ENCODE data around the gene ZC3H7A.

The ZC3H7A gene

GRCh38 chr16:11762431-11762830 is 34.6 kb downstream of the ZC3H7A start:
- DNase-seq: no peak

GRCh38 chr16:11759997-11760396 is 37.1 kb downstream of the ZC3H7A start:
- no peak for DNase-seq

- DNase-seq: no peak
Measured at GRCh38 chr16:11759163-11759834, 37.8 kb downstream of the ZC3H7A start.

DNA sequence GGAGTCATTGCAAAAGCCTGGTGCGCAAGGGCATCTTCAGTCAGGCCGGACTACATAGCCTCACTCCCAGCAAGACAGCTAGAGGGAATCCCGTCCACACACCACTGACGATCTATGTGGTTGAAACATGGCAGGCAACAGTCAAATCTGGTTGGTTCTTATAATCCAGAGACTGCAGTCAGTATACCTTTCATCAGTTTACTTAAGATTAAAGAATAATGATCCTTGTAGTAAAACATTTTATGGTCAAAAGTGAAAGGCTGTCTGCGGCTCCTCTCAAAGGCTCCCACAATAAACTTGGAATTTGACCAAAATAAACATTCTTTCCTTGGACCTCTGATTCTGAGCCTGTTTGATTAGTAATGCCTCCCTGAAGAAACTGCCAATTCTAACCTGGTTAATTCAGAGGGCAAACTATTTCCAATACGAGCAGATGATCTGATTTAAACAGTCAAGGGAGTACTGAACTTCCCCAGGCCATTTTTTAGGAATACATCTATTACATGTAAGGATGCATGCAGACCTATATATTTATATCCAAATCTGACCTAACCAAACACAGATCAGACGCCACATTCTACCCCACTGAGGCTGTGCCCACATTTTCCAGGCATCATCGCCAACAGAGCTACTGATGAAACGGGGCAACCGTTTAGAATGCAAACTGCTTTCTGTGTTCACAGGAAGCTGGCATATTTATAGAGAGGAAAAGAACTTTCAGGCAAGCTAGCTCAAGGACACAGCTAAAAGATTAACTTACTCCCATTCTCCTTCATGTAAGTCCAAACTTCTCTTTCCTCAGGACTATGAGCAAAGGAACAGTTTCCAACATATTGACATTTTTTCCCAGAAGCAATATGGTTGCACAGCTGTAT is 39.1 kb downstream of the ZC3H7A start:
- no peak for DNase-seq

DNA sequence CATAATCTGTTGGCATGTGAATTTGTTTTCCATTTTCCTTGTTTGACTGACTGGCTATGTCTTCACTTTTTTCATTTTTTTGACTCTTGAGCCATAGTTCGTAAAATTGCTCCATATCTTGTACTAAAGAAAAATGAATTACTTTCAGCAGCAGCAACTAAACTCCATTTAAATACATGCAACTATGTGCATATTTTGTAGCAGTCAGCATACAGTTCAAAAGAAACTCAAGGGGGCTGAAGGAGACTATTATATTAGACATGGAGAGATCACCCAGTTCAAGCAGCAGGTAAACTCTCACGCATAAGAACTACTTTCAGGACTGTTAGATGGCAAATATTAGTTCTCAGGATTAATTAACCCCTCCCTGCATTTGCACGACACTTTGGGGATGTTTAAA is 40.8 kb downstream of the ZC3H7A start:
- DNase-seq: no peak

- no peak for DNase-seq
Measured at GRCh38 chr16:11755022-11755760, 41.9 kb downstream of the ZC3H7A start.

GRCh38 chr16:11752856-11753255 is 44.2 kb downstream of the ZC3H7A start:
- no peak for DNase-seq

DNA sequence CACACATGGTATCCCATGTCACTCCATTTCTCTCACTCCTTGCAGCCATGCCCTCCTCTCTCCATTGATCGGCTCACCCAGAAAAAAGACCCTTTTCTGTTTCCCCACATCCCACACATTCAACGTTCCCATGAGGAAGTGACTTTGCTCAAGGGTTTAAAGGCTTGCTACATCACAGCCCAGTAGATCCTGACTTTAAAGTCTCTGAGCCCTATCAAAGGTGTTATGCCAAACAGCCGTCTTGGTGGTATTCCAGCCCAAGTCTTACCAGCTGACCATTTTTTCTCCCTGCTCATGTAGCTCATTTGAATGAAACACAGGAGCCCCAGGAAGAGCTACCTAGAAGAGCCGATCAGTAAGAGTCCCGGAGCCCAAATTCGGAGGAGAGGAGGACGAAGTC is 47.0 kb downstream of the ZC3H7A start:
- DNase-seq: no peak

DNA sequence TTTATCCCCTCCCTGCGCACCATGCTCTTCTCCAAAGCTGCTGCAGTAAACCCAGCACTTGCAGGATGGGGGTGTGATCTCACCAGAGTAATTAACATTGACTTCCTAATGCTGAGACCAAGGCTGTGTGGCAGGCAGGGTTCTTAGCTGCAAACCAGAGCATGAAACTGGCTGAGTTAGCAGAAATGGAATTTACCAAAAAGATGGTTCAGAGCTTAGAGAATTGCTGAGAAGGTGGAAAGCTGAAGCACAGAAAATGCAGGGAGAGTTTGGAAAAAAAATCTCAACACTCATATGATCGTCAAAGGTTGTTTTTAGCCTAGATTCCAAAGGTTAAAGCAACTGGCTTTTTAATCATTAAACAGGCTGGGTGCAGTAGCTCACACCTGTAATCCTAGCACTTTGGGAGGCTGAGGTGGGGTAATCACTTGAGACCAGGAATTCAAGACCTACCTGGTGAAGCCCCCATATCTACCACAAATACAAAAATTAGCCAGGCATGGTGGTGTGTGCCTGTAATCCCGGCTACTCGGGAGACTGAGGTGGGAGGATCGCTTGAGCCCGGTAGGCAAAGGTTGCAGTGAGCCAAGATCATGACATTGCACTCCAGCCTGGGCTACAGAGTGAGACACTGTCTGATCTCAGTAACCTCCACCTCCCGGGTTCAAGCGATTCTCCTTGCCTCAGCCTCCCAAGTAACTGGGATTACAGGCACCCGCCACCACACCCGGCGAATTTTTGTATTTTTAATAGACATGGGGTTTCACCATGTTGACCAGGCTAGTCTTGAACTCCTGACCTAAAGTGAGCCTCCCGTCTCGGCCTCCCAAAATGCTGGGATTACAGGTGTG is 48.4 kb downstream of the ZC3H7A start:
- no peak for DNase-seq

DNA sequence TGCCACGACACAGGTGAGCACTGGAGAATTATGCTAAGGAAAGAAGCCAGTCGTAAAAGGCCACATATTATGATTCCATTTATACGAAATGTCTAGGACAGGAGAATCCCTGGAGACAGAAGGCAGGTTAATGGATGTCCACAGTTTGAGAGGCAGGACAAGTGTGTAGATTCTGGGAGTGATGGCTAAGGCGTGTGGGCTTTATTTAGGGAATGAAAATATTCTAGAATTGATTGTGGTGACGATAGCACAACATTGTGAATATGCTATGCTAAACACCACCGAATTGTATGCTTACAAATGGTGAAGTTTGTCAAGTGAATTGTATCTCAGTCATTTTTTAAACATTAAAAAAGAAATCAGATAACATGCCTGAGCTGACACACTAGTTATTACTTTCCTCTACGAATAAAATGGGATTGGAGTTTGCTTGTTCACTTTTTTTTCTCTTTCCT is 49.1 kb downstream of the ZC3H7A start:
- DNase-seq: no peak

GRCh38 chr16:11744075-11744470 is 53.0 kb downstream of the ZC3H7A start:
- no peak for DNase-seq

GRCh38 chr16:11743308-11744074 is 53.6 kb downstream of the ZC3H7A start:
- no peak for DNase-seq

GRCh38 chr16:11742536-11743307 is 54.3 kb downstream of the ZC3H7A start, which contains the start of gene TXNDC11:
Gene TXNDC11 (minus strand): TSS chr16:11742857. CDS start chr16:11742730, 127 bp downstream.
- peak; percentile 66 for DNase-seq

GRCh38 chr16:11742093-11742535 is 54.9 kb downstream of the ZC3H7A start:
- DNase-seq: no peak

GRCh38 chr16:11740567-11740966 is 56.5 kb downstream of the ZC3H7A start:
- no peak for DNase-seq

GRCh38 chr16:11738742-11739544 is 58.1 kb downstream of the ZC3H7A start:
- DNase-seq: no peak

DNA sequence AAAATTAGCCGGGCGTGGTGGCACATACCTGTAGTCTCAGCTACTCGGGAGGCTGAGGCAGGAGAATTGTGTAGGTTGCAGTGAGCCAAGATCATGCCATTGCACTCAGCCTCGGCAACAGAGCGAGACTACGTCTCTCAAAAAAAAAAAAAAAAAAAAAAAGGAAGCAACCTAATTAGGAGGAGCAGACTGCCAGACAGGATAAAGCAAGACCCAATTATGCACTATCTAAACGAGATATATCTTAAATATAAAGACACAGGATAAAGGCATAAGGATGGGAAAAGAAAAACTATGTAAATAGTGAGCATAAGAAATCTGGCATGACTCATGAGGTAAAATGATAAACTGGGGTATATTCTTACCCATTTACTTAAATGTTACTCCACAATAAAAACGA is 59.3 kb downstream of the ZC3H7A start:
- no peak for DNase-seq

DNA sequence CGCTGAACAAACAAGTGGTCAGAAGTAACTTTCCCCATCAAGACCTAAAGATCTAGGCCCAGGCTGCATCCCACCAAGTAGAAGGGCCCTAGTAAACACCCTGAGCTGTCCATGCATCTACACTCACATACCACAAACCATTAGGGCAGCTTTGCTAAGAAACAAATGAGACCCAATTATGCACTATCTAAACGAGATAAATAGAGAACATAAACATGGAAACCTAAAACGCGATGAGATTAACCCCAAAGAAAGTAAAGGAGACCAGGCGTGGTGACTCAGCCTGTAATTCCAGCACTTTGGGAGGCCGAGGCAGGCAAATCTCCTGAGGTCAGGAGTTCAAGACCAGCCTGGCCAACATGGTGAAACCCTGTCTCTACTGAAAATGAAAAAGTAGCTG is 60.2 kb downstream of the ZC3H7A start:
- DNase-seq: no peak

DNA sequence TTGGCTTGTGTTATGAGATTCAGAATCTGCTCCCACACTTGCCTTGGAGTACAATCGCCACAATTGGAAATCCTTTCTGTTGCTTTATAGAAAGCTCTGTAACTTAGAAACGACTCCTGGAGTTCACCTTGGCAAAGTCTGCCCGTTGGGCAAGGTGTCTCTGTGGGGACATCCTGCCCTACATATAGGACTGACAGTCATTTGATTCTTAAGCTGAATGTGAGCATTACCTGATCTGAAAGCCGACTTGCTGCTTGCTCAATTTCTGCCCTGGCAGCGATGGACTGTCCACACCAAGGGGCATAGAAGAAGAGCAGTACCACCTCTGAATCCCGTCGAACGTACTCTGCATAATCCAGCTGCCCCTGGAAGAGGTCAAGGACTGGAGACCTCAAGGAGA is 61.3 kb downstream of the ZC3H7A start:
- no peak for DNase-seq

- DNase-seq: no peak
Measured at GRCh38 chr16:11734653-11735043, 62.4 kb downstream of the ZC3H7A start.

Measured in NCI-H187 treated with DMSO at 0.1 percent for 48 hours (cell line).